ENCODE data around the gene WASF2. TPM values are rescaled to one million over a fixed set of nuclear protein-coding genes. Genes with fewer than 3 reads are reported as not detected.
"Not testable (repeated sequence)": the region's sequence is repeated elsewhere in the genome, so short reads cannot be mapped to it uniquely, and the experiment has no call there.

The WASF2 gene
- total RNA-seq, 5 donors from 2014 or later (not counting 1 experiment from before 2014, with no cell fraction given): 145 to 161 (median 156) TPM

DNA sequence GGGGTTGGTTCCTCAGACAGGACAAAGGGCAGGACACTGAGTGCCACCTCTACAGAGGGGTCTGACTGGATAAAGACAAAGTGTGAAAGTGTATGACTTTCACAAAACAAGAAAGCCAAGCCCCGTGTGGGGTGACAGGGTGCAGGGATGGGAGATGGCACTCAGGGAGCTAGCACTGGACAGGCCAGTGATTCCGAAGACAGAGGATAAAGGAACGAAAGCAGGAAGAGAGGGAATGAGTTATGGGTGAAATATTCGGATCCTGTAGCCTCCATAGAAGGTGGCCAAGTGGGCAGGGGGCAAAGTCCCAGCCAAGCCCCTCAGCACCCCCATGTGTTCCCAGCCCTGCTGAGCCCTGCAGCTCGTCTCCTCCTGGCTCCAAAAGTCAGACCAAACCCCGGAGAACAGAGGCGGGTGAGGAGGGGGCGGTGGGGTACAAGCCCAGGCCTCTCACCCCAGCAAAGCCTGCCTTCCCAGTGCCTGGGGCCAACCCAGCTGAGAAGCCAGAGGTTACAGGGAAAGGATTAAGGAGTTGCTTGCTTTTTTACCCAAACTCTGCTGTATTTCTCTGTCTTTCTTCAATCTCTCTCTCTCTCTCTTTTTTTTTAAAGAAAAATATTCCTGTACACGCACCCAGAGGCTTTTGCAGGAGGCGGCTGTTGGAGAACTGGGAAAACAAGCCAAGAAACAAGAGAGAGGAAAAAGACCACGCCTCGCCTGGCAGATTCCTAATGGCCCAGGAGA is 14.0 kb upstream of the WASF2 start:
- Mint-ChIP-seq H3K27me3 (no peaks in the 10 kb centered on the region), H3K4me1 (no peaks in the 10 kb centered on the region), H3K4me3 (no peak overlapping the region), H3K36me3 (no peaks in the 10 kb centered on the region), H3K27ac (no peak overlapping the region), H3K9me3 (no peaks in the 10 kb centered on the region)
- CTCF ChIA-PET: no interaction called here
- peaks cover 0 to under 1% of the 10 kb centered on the region in 2 experiments for H3K27me3 ChIP-seq (replicated peaks in 1 of 2; ENCODE audit: control insufficient read depth in 2 of 2, extremely low read depth in 1 of 2, insufficient read depth in 2 of 2, low read length in 1 of 2)
- WGBS (ENCODE audit: insufficient coverage): 89% methylated on average over 3 of the region's 12 CpGs
- no peak overlapping the region for H3K4me3 ChIP-seq (ENCODE audit: control insufficient read depth in 1 of 2, extremely low read depth in 1 of 2, low read length in 1 of 2)
- POLR2A ChIA-PET: no interaction called here
- no peak for ATAC-seq (replicated peaks in 1 of 4)
- no peaks in the 10 kb centered on the region for H3K9me3 ChIP-seq
- H3K36me3 ChIP-seq (ENCODE audit: control insufficient read depth in 2 of 2, extremely low read depth in 1 of 2, insufficient read depth in 1 of 2, low read length in 1 of 2): no peaks in the 10 kb centered on the region
- no peak for DNase-seq
- H3K27ac ChIP-seq (ENCODE audit: low read length): no peak overlapping the region
- no peaks in the 10 kb centered on the region for H3K4me1 ChIP-seq (ENCODE audit: control insufficient read depth in 1 of 2, extremely low read depth in 1 of 2, insufficient read depth in 2 of 2, low read length in 2 of 2)

DNA sequence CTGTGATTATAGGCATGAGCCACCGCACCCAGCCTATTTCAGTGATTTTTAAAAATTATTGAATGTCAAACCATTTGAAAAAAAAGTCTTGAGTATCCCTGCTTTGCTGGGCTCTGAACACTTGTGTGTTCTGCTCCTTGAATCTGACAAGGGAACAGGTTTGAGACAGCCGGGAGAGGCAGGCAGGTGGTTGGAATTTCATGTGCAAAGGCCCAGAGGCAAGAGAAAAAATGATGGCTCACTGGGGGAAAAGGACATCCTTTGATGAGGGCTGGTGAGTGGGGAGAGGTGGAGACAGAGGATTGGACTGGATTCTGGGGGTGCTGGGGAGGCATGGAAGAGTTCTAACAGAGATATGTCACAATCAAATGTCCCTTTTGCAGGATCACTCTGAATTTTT is 13.1 kb upstream of the WASF2 start:
- no peak for DNase-seq
- Mint-ChIP-seq H3K27ac (no peak overlapping the region), H3K36me3 (no peaks in the 10 kb centered on the region), H3K4me3 (no peak overlapping the region), H3K27me3 (no peaks in the 10 kb centered on the region), H3K4me1 (no peaks in the 10 kb centered on the region), H3K9me3 (no peaks in the 10 kb centered on the region)
- no peak for ATAC-seq (replicated peaks in 1 of 4)
- CTCF ChIA-PET: interaction anchor here in 1 of 2 donors (1.0 kb wide), 1 partner anchor 87 kb away, joined by 4 read pairs; no protein-coding TSS in a partner anchor
- 100% methylated on average over 1 of the region's 2 CpGs for WGBS (ENCODE audit: insufficient coverage)
- POLR2A ChIA-PET: no interaction called here
- Histone ChIP-seq H3K4me3 (ENCODE audit: control insufficient read depth in 1 of 2, extremely low read depth in 1 of 2, low read length in 1 of 2) (no peak overlapping the region), H3K27ac (ENCODE audit: low read length) (no peak overlapping the region), H3K9me3 (no peaks in the 10 kb centered on the region), H3K4me1 (ENCODE audit: control insufficient read depth in 1 of 2, extremely low read depth in 1 of 2, insufficient read depth in 2 of 2, low read length in 2 of 2) (no peaks in the 10 kb centered on the region), H3K36me3 (ENCODE audit: control insufficient read depth in 2 of 2, extremely low read depth in 1 of 2, insufficient read depth in 1 of 2, low read length in 1 of 2) (no peaks in the 10 kb centered on the region), H3K27me3 (replicated peaks in 1 of 2; ENCODE audit: control insufficient read depth in 2 of 2, extremely low read depth in 1 of 2, insufficient read depth in 2 of 2, low read length in 1 of 2) (peaks cover 0 to 5% of the 10 kb centered on the region in 2 experiments)

DNA sequence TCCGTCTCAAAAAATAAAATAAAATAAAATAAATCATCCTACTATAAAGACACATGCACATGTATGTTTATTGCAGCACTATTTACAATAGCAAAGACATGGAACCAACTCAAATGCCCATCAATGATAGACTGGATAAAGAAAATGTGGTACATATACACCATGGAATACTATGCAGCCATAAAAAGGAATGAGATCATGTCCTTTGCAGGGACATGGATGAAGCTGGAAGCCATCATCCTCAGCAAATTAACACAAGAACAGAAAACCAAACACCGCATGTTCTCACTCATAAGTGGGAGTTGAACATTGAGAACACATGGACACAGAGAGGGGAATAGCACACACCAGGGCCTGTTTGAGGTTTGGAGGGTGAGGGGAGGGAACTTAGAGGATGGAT is 11.2 kb upstream of the WASF2 start:
- H3K4me1 Mint-ChIP-seq; H3K27ac Mint-ChIP-seq; H3K4me3 ChIP-seq (ENCODE audit: control insufficient read depth in 1 of 2, extremely low read depth in 1 of 2, low read length in 1 of 2); H3K36me3 ChIP-seq (ENCODE audit: control insufficient read depth in 2 of 2, extremely low read depth in 1 of 2, insufficient read depth in 1 of 2, low read length in 1 of 2); H3K36me3 Mint-ChIP-seq; H3K27me3 ChIP-seq (replicated peaks in 1 of 2; ENCODE audit: control insufficient read depth in 2 of 2, extremely low read depth in 1 of 2, insufficient read depth in 2 of 2, low read length in 1 of 2); H3K27ac ChIP-seq (ENCODE audit: low read length); H3K9me3 ChIP-seq; CTCF ChIA-PET; H3K4me1 ChIP-seq (ENCODE audit: control insufficient read depth in 1 of 2, extremely low read depth in 1 of 2, insufficient read depth in 2 of 2, low read length in 2 of 2); POLR2A ChIA-PET; H3K4me3 Mint-ChIP-seq; H3K27me3 Mint-ChIP-seq; ATAC-seq (replicated peaks in 1 of 4); H3K9me3 Mint-ChIP-seq; DNase-seq: not testable (repeated sequence)
- no CpG with 5 or more reads among the region's 2 CpGs for WGBS (ENCODE audit: insufficient coverage)

DNA sequence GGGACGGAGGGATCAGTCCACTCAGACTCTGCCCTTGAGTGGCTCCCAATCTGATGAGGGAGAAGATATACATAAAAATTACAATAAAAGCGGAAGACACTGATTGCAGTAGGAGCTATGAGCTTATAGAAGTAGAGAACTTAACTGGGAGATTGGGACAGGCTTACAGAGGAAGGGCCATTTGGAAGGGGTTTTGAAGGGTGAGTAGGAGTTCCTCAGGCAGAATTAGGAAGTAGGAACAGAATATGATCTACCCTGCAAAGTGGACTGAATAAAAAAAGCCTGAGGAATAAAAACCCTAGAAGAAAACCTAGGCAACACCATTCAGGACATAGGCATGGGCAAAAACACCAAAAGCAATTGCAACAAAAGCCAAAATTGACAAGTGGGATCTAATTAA is 9.2 kb upstream of the WASF2 start:
- Mint-ChIP-seq H3K27ac (no peak overlapping the region), H3K4me3 (no peak overlapping the region), H3K9me3 (no peaks in the 10 kb centered on the region), H3K4me1 (no peaks in the 10 kb centered on the region), H3K36me3 (no peaks in the 10 kb centered on the region), H3K27me3 (peaks cover 0 to 3% of the 10 kb centered on the region in 2 donors)
- Histone ChIP-seq H3K4me1 (ENCODE audit: control insufficient read depth in 1 of 2, extremely low read depth in 1 of 2, insufficient read depth in 2 of 2, low read length in 2 of 2) (no peaks in the 10 kb centered on the region), H3K9me3 (no peaks in the 10 kb centered on the region), H3K27ac (ENCODE audit: low read length) (no peak overlapping the region), H3K27me3 (replicated peaks in 1 of 2; ENCODE audit: control insufficient read depth in 2 of 2, extremely low read depth in 1 of 2, insufficient read depth in 2 of 2, low read length in 1 of 2) (peaks cover 0 to 10% of the 10 kb centered on the region in 2 experiments), H3K4me3 (ENCODE audit: control insufficient read depth in 1 of 2, extremely low read depth in 1 of 2, low read length in 1 of 2) (no peak overlapping the region), H3K36me3 (ENCODE audit: control insufficient read depth in 2 of 2, extremely low read depth in 1 of 2, insufficient read depth in 1 of 2, low read length in 1 of 2) (no peaks in the 10 kb centered on the region)
- DNase-seq: no peak
- POLR2A ChIA-PET: no interaction called here
- CTCF ChIA-PET: interaction anchor here in 1 of 2 donors (0.9 kb wide), 1 partner anchor 9 kb away, joined by 3 read pairs; the partner anchor contains the start of gene WASF2
- WGBS (ENCODE audit: insufficient coverage): no CpG with 5 or more reads among the region's 2 CpGs
- ATAC-seq (replicated peaks in 1 of 4): no peak

DNA sequence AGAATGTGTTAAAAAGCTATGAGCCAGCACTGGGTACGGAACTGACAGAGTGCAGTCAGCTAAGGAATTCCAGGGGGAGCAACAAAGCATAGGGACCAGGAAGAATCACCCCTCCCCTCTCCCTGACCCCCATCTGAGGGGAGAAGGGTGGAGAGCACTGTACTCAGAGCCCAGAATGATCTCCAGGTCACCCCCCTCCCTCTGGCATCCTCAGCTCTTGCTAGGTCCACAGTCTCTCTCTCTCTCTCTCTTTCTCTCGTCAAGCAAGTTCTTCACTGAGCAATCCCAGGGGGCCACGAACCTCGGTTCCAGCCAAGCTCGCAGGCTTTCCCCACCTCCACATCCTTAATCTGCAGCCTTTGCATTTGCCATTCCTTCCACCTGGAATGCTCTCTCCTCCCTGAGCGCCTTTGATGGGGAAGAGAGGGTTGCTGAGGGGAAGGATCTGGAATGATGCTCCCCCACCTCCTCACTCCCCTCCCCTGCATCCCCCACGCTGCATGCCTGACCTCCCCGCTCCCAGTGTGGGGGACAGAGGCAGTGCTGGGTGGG is 6.7 kb upstream of the WASF2 start:
- Mint-ChIP-seq H3K27ac (no peak overlapping the region), H3K4me1 (peaks cover 0 to 5% (median 3%) of the 10 kb centered on the region in 3 donors), H3K27me3 (peaks cover 0 to 3% of the 10 kb centered on the region in 2 donors), H3K4me3 (no peak overlapping the region), H3K9me3 (no peaks in the 10 kb centered on the region), H3K36me3 (no peaks in the 10 kb centered on the region)
- POLR2A ChIA-PET: interaction anchor here in 1 of 2 donors (1.0 kb wide), 1 partner anchor 8 kb away, joined by 3 read pairs; no protein-coding TSS in a partner anchor
- Histone ChIP-seq H3K36me3 (ENCODE audit: control insufficient read depth in 2 of 2, extremely low read depth in 1 of 2, insufficient read depth in 1 of 2, low read length in 1 of 2) (no peaks in the 10 kb centered on the region), H3K4me1 (ENCODE audit: control insufficient read depth in 1 of 2, extremely low read depth in 1 of 2, insufficient read depth in 2 of 2, low read length in 2 of 2) (no peaks in the 10 kb centered on the region), H3K9me3 (no peaks in the 10 kb centered on the region), H3K4me3 (ENCODE audit: control insufficient read depth in 1 of 2, extremely low read depth in 1 of 2, low read length in 1 of 2) (no peak overlapping the region), H3K27ac (ENCODE audit: low read length) (no peak overlapping the region), H3K27me3 (replicated peaks in 1 of 2; ENCODE audit: control insufficient read depth in 2 of 2, extremely low read depth in 1 of 2, insufficient read depth in 2 of 2, low read length in 1 of 2) (peaks cover 0 to 10% of the 10 kb centered on the region in 2 experiments)
- WGBS (ENCODE audit: insufficient coverage): 45% methylated on average over 1 of the region's 8 CpGs
- ATAC-seq (replicated peaks in 1 of 4) (no peak), DNase-seq (no peak)
- CTCF ChIA-PET: no interaction called here

DNA sequence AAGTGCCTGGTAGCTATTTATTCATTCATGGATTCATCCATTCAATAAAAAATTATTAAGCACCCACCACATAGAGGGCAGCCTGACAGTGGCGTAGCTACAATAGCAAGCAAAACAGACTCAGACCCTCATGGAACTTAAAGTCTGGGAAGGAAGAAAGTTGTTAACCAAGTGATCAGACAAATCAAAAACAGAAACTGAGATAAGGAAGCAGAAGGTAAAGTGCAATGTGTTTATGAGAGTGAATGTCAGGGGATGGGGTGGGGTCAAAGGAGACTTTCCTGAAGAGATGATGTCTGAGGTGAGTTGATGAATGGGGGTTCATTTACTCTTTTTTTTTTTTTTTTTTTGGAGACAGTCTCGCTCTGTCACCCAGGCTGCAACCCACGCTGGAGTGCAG is 2.8 kb upstream of the WASF2 start:
- H3K4me1 ChIP-seq (ENCODE audit: control insufficient read depth in 1 of 2, extremely low read depth in 1 of 2, insufficient read depth in 2 of 2, low read length in 2 of 2): peaks cover 11 to 21% of the 10 kb centered on the region in 2 experiments
- no peaks in the 10 kb centered on the region for H3K36me3 Mint-ChIP-seq
- no peaks in the 10 kb centered on the region for H3K36me3 ChIP-seq (ENCODE audit: control insufficient read depth in 2 of 2, extremely low read depth in 1 of 2, insufficient read depth in 1 of 2, low read length in 1 of 2)
- peaks cover 0 to 3% of the 10 kb centered on the region in 2 donors for H3K27me3 Mint-ChIP-seq
- no peak for DNase-seq
- H3K27ac ChIP-seq (ENCODE audit: low read length): no peak overlapping the region
- WGBS (ENCODE audit: insufficient coverage): 90% methylated on average over 2 of the region's 3 CpGs
- H3K4me3 ChIP-seq (ENCODE audit: control insufficient read depth in 1 of 2, extremely low read depth in 1 of 2, low read length in 1 of 2): no peak overlapping the region
- CTCF ChIA-PET: interaction anchor here in 1 of 2 donors (0.6 kb wide), 1 partner anchor 111 kb away, joined by 6 read pairs; the partner anchor contains the start of gene AHDC1
- no peaks in the 10 kb centered on the region for H3K9me3 ChIP-seq
- peaks cover 23 to 29% (median 23%) of the 10 kb centered on the region in 3 donors for H3K4me1 Mint-ChIP-seq
- no peaks in the 10 kb centered on the region for H3K9me3 Mint-ChIP-seq
- no peak overlapping the region for H3K4me3 Mint-ChIP-seq
- POLR2A ChIA-PET: no interaction called here
- H3K27ac Mint-ChIP-seq: peak overlapping the region; percentile 2 to 72
- ATAC-seq (replicated peaks in 1 of 4): no peak
- peaks cover 0 to 5% of the 10 kb centered on the region in 2 experiments for H3K27me3 ChIP-seq (replicated peaks in 1 of 2; ENCODE audit: control insufficient read depth in 2 of 2, extremely low read depth in 1 of 2, insufficient read depth in 2 of 2, low read length in 1 of 2)
